B cell (primary cell): ENCODE results near the gene ZSCAN12.

Experiments used
- CTCF ChIP-seq: fragments of 200-600 bp; IDR thresholded peaks from one replicate; pipeline ENCODE4 v1.8.0; 2022; ENCODE audit warnings: antibody characterized with exemption, mild to moderate bottlenecking
- EZH2 ChIP-seq: IDR thresholded peaks from 2 replicates; pipeline ENCODE4 v1.6.1; 2012; ENCODE audit warnings: borderline replicate concordance, low read depth, mild to moderate bottlenecking, moderate library complexity, low read length; ENCODE audit not compliant: insufficient read depth, poor library complexity, severe bottlenecking

- TF ChIP-seq CTCF (no peak), EZH2 (no peak)
Measured at GRCh38 chr6:28401172-28401571, 1.6 kb upstream of the ZSCAN12 start.
